ENCODE data around the gene PARD6G.

The PARD6G gene

GRCh38 chr18:80210312-80211083 lies 36.8 kb downstream of the PARD6G start:
- DNase-seq = no peak

- DNase-seq = no peak
Measured at GRCh38 chr18:80208620-80209019, 38.7 kb downstream of the PARD6G start.

- DNase-seq = no peak
Measured at GRCh38 chr18:80205294-80205693, 42.0 kb downstream of the PARD6G start.

GRCh38 chr18:80204142-80204541 lies 43.2 kb downstream of the PARD6G start:
- DNase-seq = no peak

- DNase-seq = no peak
Measured at GRCh38 chr18:80203249-80203648, 44.1 kb downstream of the PARD6G start.

GRCh38 chr18:80202264-80202998 lies 44.9 kb downstream of the PARD6G start:
- no peak for DNase-seq

GRCh38 chr18:80201739-80202138 lies 45.6 kb downstream of the PARD6G start:
- no peak for DNase-seq

GRCh38 chr18:80200932-80201672 lies 46.2 kb downstream of the PARD6G start:
- no peak for DNase-seq

GRCh38 chr18:80200171-80200931 lies 47.0 kb downstream of the PARD6G start:
- DNase-seq = no peak

GRCh38 chr18:80198994-80199748 lies 48.1 kb downstream of the PARD6G start:
- DNase-seq = no peak

- no peak for DNase-seq
Measured at GRCh38 chr18:80198391-80198790, 48.9 kb downstream of the PARD6G start.

GRCh38 chr18:80197528-80197927 lies 49.8 kb downstream of the PARD6G start:
- DNase-seq = no peak

GRCh38 chr18:80196528-80197320 lies 50.6 kb downstream of the PARD6G start:
- DNase-seq = no peak

- DNase-seq = no peak
Measured at GRCh38 chr18:80194874-80195570, 52.3 kb downstream of the PARD6G start.

GRCh38 chr18:80193701-80194100 lies 53.6 kb downstream of the PARD6G start:
- no peak for DNase-seq

GRCh38 chr18:80192653-80193385 lies 54.5 kb downstream of the PARD6G start:
- DNase-seq = no peak

- no peak for DNase-seq
Measured at GRCh38 chr18:80191907-80192652, 55.2 kb downstream of the PARD6G start.

GRCh38 chr18:80191264-80191663 lies 56.0 kb downstream of the PARD6G start:
- no peak for DNase-seq

- no peak for DNase-seq
Measured at GRCh38 chr18:80190311-80190710, 57.0 kb downstream of the PARD6G start.

Data from activated CD4-positive, alpha-beta T cell treated with anti-CD3 and anti-CD28 coated beads, Interleukin-2, amount 50 U/mL, for 1 hour (primary cell).